GM13977 (cell line): ENCODE data around the gene CD2AP.

Source experiments
- DNase-seq: peaks from one replicate; pipeline ENCODE4 v3.0.0; 2012; ENCODE audit warnings: low spot score
- CTCF ChIP-seq: IDR thresholded peaks from 2 replicates; pipeline ENCODE4 v1.5.1; 2012; ENCODE audit warnings: mild to moderate bottlenecking, control low read depth; ENCODE audit not compliant: insufficient read depth; ENCODE audit errors: extremely low read depth, missing control alignments
- in situ Hi-C: fragments of 300-500 bp; cut with MboI; formaldehyde crosslinking; loops from one replicate; pipeline ENCODE4 v1.12.0; 2022; ENCODE audit warnings: low sequenced_read_pairs, low pct_unique_long_range_greater_than_20kb, mixed read lengths, inconsistent platforms; ENCODE audit not compliant: unreplicated experiment

CD2AP gene

GRCh38 chr6:47603995-47604394, 126.4 kb downstream of the CD2AP start:
- DNase-seq, result no peak
- no peak for TF ChIP-seq CTCF
- in situ Hi-C loops, result loop anchor here (25.0 kb wide), 1 partner anchor 192 kb away; no protein-coding TSS in a partner anchor

GRCh38 chr6:47621838-47622449, 144.4 kb downstream of the CD2AP start:
- DNase-seq, result no peak
- in situ Hi-C loops, result loop anchor here (25.0 kb wide), 1 partner anchor 210 kb away; no protein-coding TSS in a partner anchor
- no peak for TF ChIP-seq CTCF

GRCh38 chr6:47626782-47627181, 149.2 kb downstream of the CD2AP start:
- in situ Hi-C loops, result loop anchor here (25.0 kb wide), 1 partner anchor 111 kb away; no protein-coding TSS in a partner anchor
- DNase-seq, result no peak
- no peak for TF ChIP-seq CTCF

- no peak for TF ChIP-seq CTCF
These were observed 151.1 kb downstream of the CD2AP start for GRCh38 chr6:47628448-47629272.

GRCh38 chr6:47629954-47630353, 152.4 kb downstream of the CD2AP start:
- DNase-seq, result no peak
- in situ Hi-C loops, result loop anchor here (25.0 kb wide), 1 partner anchor 107 kb away; no protein-coding TSS in a partner anchor
- TF ChIP-seq CTCF, result no peak

More at GRCh38 chr6:47628448-47629272, 151.1 kb downstream of the CD2AP start:
- DNase-seq, result no peak
- in situ Hi-C loops, result loop anchor here (25.0 kb wide), 1 partner anchor 109 kb away; no protein-coding TSS in a partner anchor

GRCh38 chr6:47630587-47630986, 153.0 kb downstream of the CD2AP start:
- DNase-seq, result no peak
- in situ Hi-C loops, result loop anchor here (25.0 kb wide), 1 partner anchor 107 kb away; no protein-coding TSS in a partner anchor
- no peak for TF ChIP-seq CTCF
